ENCODE measurements around the gene GLRA1.
"Not testable (repeated sequence)": the region's sequence is repeated elsewhere in the genome, so short reads cannot be mapped to it uniquely, and the experiment has no call there.

Gene GLRA1

DNA sequence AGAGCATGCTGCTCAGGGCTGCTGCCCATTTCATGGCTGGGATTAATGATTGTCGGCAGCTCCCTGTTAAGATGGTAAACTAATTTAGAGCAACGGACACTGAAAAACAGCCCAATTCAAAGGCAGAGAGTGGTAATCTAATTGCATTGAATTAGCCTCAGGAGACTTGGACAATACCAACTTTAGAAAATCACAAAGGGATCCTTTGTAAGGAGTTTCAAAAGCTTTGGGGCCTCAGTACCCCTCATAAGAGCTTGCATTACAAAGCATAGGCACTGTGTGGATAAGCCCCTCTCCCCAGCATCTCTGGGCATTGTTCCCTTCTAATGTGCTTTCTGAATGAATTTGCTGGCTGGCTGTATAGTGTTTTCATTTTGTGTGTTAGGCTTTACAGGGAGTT, 6.7 kb downstream of the GLRA1 start:
- DNase-seq (ENCODE audit: low read depth in 2 of 2), result no peak

DNA sequence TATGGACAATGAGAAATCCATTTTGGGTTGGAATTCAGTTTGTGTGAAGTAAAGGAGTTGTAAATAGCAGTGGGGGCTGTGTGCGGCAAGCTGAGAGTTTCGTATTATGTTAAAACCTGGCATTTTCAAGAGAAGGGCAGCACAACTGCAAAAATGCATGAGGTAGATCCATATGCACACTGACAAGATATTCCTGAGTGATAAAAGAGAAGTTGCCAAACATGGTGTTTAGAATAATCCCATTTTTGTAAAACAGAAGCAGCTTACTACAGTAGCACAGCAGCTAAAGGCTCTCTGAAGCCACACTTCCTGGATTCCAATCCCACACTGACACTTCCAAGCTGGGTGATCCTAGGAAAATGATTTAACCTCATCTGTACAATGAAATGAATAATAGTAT, 11.2 kb downstream of the GLRA1 start:
- no peak for DNase-seq (ENCODE audit: low read depth in 2 of 2)

DNA sequence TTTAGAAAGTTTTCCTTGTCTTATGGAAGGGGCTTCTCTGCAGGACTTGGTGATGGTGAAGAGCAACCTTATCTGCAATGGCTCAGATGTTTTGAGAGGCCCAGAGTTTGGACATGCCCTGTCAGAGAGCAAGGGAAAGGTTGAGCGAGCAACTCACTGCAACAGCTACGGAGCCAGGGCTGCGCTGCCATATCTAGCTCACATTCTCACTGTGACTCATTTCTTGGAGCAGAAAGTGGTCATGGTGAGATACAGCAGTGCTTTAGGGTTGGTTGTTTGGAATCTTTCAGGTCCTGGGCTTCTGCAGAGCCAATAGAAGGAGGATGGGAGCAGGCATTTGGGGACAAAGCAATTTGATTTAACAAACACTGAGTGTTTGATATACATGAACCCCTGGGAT, 12.3 kb downstream of the GLRA1 start:
- DNase-seq (ENCODE audit: low read depth in 2 of 2), result no peak

DNA sequence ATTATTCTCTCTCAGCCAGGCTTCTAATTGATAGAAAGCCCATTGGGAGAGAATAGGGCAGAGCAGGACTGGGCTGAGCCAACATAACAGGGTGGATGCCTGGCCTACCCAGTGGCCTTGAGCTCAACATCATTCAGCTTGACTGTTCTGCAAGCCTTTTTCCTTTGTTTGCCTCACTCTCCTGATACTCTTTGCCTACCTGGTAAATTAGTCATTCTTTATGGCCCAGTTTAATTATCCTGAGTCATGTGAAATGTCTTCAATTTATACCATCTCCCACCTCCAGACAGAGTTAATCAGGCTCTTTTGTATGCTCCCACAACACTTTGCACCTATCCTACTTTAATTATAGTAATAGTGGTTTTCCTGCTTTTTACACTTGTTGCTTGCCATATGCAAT, 13.6 kb downstream of the GLRA1 start:
- DNase-seq (ENCODE audit: low read depth in 2 of 2), result no peak

DNA sequence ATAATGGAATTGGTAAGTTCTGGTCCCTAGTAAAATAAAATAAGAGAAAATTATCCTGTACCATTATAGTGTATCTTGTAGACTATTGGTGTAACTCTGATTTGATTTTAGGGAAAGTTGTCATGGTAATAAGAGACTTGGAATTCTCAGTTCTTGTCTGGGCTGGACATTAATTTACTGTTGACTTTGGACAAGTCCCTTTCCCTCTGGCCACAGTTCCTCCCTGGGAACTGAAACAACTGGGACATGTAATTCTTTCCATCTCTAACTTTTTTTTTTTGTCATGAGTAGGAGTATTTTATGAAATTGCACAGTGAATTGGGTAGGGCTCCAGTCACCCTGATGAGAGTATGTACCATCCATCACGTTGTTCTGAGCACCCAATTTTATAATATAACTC, 15.0 kb downstream of the GLRA1 start:
- no peak for DNase-seq (ENCODE audit: low read depth in 2 of 2)

DNA sequence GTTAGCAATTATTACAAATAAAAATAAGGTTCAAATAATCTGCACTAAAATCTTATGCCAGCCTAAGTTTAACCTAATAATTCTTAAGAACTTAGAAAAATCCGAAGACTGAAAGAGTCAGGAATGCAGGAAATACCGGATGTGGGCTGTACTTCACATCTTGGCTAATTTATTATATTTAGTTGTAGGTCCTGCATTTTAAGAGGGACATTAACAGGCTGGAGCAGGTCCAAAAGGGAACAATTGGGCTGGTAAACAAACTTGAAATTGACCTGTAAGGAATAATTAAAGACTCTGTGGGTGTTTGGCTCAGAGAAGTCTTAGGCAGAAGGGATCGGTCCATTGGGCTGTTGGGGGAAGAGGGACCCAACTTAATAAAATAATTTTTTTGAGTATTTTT, 18.4 kb downstream of the GLRA1 start:
- no peak for DNase-seq (ENCODE audit: low read depth in 2 of 2)

DNA sequence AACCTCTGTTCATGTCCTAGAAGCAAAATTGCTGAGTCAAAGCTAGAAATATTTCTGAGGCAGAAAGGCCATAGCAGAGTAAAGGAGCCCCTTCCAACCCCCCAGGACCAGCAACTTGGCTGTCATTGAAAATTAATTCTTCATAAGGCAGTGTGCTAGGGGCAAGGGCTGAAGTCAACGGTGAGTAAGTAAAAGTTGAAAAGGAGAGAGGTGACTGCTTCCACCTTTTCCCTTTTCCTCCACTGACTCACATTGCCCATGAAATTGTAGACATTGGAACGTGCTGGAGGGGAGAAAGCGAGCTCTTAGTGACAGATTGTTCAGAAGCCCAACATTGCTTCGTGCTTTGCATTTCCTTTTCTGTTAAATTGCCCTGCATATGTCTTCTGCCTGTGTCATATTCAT, 19.1 kb downstream of the GLRA1 start:
- DNase-seq (ENCODE audit: low read depth in 2 of 2), result no peak

DNA sequence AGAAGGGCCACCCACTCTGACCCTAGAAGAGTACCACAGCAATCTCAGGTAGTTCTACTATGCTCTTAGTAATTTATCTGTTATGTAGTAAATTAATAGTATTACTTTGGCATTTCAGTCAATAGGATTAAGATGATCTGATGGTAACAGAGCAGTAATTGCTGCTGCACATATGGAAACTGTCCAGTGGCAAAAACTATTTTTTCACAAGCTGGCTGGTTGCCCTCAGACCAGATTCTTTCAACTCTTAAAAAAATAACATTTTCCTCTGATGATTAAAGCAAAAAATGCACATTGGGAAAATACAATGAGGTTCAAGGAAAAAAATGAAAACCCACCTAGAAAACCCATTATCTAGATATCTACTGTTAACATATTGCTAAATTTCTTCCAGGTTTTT, 19.7 kb downstream of the GLRA1 start:
- DNase-seq (ENCODE audit: low read depth in 2 of 2), result no peak

DNA sequence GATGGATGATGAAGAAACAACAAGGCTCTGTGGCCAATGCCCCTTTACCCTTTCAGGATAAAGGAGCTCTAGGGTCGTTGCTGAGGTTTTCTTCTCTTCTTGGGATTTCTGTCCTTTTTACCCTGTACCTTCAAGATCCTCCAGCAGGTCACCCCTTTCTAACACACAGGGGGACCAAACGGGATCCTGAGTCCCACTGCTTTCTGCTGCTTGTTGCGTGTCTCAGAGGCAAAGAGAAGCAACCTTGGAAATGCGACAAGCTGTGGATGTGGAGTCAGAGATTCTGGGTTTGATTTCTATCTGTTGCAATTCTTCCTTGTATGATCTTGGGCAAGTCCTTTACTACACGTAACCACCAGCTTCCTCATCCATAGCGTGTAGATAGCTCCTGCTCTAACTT, 20.5 kb downstream of the GLRA1 start:
- DNase-seq (ENCODE audit: low read depth in 2 of 2), result no peak

DNA sequence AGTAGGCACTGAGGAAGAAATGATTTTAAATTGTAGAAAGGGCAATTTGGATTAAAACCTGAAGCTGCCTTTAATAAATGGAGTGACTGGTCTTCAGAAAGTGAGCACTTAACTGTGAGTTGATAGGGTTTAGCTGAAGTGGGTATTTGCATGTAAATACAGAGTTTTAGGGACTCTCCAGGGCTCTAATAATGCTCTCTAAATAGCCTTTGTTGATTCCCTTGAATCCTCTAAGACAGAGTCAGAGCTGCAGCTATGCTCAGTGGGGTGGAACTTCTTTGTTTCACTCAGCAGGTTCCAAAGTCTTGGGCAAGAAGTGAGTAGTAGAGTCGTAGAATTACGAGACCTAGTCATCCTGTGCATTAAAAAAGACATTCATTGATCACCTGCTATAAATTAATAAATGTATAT, 21.4 kb downstream of the GLRA1 start:
- no peak for DNase-seq (ENCODE audit: low read depth in 2 of 2)

DNA sequence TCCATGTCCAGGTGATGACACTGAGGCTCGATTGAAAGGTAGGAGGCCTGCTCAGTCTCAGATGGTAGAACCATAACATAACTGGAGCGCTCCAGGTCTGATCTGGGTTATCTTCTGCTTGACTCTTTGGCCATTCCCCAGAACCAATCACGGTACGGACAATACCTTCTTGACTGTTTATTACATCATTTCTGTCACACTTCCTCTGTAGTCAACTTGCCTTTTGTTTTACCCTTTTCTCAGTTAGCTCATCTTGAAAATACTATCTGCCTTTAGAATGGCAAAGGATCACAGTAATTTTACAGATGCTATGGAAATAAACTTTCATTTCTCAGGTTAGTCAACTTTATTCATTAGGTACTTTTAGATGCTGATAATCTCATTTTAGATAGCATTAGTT, 22.4 kb downstream of the GLRA1 start:
- no peak for DNase-seq (ENCODE audit: low read depth in 2 of 2)

DNA sequence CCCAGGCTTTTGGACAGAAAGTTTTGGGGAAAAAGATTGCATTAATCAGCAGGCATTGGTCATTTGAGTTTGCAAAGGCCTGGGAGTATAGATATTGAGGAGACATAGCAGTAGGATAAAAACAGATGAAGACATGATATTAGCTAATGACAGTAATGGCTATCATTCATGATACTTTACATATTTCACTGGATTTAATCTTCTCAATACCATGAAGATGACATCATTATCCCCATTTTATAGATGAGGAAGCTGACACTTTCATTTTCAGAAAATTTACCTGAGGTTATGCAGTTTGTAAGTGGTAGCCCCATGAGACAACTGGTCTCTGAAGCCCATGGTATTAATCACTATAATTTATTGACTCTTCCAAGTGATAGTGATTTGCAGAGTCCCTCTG, 23.0 kb downstream of the GLRA1 start:
- DNase-seq (ENCODE audit: low read depth in 2 of 2), result no peak

DNA sequence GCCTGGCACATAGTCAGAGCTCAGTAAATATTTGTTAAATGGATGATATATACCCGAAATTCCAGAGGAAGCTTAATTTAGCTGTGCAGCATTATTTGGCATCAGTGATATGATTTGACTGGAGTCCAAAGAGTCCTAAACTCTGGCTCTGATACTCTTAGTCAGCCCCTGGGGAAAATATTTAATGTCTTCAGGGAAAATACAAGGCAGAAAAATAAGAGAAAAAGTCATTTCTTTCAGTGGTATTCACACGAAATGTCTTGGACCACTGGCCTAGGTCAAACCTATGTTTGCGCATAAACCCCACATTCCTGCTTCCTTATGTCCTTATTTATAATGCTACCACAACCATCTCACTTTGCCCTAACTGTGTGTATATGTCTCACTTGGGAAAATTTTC, 23.8 kb downstream of the GLRA1 start:
- no peak for DNase-seq (ENCODE audit: low read depth in 2 of 2)

DNA sequence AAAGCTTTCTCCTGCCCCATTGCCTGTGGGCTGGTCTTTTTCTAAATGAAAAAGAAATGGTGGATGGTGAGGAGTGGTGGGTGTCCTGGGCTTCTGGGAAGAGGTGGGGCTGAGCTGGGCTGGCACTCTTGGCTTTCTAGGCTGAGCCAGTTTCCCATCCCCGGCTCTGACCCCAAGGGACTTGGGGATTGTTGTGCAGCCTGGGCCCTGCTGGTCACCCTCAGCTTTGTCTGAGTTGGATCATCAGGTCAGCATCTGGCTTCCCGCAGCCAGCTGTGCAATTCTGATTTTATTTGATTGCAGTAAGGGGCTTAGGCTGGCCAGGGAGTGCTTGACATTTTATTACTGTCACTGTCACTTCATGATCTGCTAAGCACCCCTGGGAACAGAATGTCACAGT, 25.3 kb downstream of the GLRA1 start:
- no peak for DNase-seq (ENCODE audit: low read depth in 2 of 2)

DNA sequence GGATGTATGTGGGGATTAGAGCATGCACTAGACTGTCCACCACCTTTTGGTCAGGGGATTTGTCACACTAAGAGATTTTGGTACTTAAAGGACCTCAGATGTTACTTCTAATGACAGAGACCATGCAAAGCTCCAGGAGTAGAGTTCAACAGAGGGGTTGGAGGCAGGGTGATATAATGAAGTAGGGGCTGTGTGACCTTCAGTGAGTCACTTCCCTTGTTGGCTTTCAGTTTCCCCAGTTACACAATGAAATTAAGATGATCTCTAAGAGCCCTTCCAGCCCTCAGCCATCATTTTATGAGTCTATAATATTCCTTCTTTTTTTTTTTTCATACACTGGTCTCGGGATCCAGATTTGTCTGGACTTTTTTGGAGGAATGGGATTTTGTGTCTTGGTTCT, 26.8 kb downstream of the GLRA1 start:
- DNase-seq (ENCODE audit: low read depth in 2 of 2), result no peak

DNA sequence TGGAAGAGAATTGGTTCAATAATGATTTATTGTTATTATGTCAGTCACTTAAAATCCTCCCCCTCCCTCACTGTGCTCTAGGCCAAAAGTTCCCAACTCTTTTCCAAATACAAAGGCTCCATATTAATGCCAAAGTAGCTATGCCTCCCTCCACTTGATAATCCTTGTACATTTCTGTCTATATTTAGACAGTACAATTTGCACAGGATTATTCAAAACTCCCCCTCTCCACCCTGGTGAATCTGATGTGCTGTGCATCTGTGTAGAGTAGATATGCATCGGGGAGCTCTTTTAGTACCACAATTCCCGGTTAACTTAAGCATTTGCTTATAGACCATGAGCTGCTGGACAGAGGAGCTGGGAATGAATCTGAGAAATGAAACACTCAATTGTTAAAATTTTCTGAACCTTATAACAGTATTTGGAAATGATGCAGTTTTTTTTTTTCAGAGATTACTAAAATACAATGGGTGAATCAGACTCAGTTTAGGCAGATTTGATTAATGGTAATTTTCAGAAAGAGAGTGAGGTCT, 27.6 kb downstream of the GLRA1 start:
- DNase-seq (ENCODE audit: low read depth in 2 of 2), result no peak

DNA sequence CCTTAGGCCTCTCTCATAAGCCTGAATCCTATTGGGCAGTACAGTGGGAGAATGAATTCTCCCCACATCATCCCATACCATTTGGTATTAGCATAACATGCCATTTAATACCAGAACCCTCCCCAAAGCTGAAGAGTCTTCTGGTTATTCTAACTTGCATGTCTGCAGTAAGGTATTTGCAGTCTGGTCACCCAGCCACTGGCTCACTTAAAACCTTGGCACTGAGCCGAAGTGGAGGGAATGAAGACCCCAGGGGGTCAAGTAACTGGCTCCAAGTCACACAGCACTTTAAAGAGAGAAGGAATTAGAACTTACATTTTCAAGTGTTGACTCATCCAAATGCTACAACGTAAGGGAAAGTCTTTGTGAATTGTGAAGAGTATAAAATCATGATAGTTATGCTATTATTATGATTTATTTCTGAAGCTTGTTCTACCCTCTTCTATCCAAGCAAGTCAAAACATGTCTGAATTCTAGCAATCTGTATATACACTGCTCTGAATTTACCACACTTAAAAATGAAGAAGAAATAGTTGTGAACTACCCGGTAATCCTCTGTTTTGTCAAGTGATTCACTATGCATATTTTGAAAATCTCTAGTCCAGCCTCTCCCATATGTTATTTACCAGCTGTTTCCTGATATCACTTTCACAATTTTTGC, 28.5 kb downstream of the GLRA1 start:
- no peak for DNase-seq (ENCODE audit: low read depth in 2 of 2)

DNA sequence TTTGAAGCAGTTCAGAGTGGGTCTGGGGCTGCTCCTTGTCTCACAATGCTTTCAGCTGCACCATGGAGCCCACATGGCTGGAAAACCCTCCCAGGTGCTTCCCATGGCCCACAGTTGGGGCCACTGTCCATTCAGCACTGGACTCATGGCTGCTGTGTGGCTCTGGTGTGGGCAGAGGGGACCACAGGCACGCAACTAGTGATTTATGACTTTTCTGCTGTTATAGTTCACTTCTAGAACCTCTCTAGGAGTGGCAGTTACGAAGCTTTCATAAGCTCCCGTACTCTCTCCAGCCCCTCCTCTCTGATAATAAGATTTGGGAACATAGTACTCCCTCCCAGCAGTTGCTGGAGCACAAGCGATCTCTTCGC, 29.0 kb downstream of the GLRA1 start:
- no peak for DNase-seq (ENCODE audit: low read depth in 2 of 2)

DNA sequence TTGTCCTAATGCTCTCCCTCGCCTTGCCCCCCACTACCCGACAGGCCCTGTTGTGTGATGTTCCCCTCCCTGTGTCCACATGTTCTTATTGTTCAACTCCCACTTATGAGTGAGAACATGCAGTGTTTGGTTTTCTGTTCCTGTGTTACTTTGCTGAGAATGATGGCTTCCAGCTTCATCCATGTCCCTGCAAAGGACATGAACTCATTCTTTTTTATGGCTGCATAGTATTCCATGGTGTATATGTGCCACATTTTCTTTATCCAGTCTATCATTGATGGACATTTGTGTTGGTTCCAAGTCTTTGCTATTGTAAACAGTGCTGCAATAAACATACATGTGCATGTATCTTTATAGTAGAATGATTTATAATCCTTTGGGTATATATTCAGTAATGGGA, 31.2 kb downstream of the GLRA1 start:
- not testable (repeated sequence) for DNase-seq (ENCODE audit: low read depth in 2 of 2)

DNA sequence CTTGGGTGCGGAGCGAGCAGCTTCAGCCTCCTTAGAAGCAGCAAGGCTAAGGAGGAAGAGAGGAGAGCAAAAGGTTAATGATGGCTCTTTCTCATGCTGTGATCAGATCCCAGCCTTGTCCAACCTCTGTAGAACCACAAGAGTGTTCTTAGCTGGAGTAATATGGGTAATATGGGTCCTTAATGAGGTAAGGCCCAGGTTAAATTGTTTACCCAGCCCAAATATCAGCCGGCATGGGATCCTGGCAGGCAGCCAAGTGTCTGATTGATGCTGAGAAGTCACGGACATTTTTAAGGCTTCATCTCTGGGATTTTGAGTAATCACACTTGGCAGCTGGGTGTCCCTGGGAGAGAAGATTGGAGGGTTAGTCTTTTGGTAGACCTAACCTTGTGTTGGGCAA, 32.3 kb downstream of the GLRA1 start:
- no peak for DNase-seq (ENCODE audit: low read depth in 2 of 2)

DNA sequence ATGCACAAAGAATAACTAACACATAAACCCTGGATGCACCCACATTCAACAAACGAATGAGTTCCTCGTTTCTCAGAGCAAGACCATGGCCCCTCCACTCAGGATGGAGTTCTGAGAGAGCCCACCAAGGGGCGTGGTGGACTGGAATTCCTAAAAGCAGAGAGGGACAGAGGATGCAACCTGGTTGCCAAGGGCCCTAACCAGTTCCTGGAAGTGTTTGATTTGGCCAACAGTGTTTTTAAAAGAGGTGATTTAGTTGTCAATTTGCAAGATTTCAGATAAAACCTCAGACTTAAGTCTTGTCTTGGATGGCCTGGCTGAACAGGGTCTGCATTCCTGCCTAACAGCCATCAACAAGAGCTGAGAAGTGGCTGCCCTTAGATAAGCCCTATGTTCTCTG, 34.4 kb downstream of the GLRA1 start:
- DNase-seq (ENCODE audit: low read depth in 2 of 2), result no peak

DNA sequence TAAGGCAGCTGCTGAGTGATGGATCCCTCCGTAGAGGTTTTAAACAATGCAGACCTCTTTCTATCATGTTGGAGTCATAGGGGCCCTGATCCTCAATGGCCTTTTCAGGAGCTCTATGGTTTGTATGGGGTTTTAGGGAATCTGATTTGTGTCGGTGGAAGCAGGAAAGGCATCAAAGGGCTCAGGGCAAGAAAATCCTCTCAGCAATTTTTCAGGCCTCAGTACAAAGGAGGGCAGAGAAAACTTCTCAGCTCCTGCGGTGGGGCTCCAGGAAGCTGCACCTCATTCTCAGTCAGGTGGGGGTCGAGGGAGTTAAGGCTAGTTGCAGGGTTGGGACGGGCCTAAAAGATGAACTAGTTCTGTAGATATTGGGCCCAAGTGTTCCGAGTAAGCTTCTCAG, 35.0 kb downstream of the GLRA1 start:
- no peak for DNase-seq (ENCODE audit: low read depth in 2 of 2)

DNA sequence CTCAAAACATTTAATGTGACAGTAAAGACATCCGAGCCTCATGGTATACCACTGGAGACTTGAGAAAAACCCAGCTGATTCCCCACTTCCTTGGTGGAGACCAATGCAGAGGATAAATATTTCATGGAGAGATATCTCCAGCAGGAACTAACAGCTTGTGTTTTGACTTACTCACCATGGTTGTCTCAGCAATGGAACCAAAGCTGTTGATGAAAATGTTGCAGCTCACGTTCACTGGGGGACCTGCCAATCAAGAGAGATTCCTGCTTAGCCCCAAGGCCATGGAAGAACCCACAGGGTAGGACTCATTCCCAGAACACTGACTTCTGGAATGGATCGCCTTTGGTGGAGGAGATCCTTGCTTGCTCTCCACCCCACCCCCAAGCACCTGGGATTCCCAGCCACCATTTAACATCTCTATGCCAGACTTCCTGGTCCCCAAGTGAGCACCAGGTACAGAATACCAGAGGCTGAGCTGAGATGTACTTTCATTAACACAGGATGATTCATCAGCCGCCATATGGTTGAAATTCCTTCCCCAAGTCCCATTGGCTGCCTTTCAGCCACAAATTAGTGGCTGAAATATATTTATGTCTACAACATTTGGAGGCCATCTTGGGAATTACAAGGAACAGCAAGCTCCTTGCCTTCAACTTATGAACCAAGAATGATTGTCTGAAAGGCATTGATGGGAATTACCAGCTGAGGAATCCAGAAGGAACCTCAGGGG, 37.9 kb downstream of the GLRA1 start:
- DNase-seq (ENCODE audit: low read depth in 2 of 2), result no peak
